Muscle of leg (tissue), 11 donors: ENCODE data around the gene ESYT2. TPM values are rescaled to one million over a fixed set of nuclear protein-coding genes. Genes with fewer than 3 reads are reported as not detected.

ENCODE experiments used
- DNase-seq: peaks from one replicate; pipeline ENCODE4 v3.0.0; 2013
- H3K27ac ChIP-seq: one replicate; pipeline ENCODE4 v1.5.1; 2013; ENCODE audit warnings: mild to moderate bottlenecking, low read length, control low read depth
- H3K27me3 ChIP-seq: one replicate; pipeline ENCODE4 v1.6.1; 2013; ENCODE audit warnings: low read length; ENCODE audit not compliant: control insufficient read depth, insufficient read depth
- H3K36me3 ChIP-seq: one replicate; pipeline ENCODE4 v1.6.1; 2013; ENCODE audit warnings: low read length; ENCODE audit not compliant: control insufficient read depth, insufficient read depth
- H3K4me1 ChIP-seq: one replicate; pipeline ENCODE4 v1.6.1; 2013; ENCODE audit warnings: low read length; ENCODE audit not compliant: control insufficient read depth, insufficient read depth
- H3K4me3 ChIP-seq: one replicate; pipeline ENCODE4 v1.5.1; 2013; ENCODE audit warnings: low read length, control low read depth
- H3K9me3 ChIP-seq: replicated peaks from 2 replicates; pipeline ENCODE4 v1.6.1; 2013; ENCODE audit warnings: low read depth, low read length; ENCODE audit not compliant: control insufficient read depth
- WGBS: methylation state at CpG from one replicate; pipeline ENCODE4 v1.1.5; 2013; ENCODE audit warnings: missing lambda C conversion rate; ENCODE audit not compliant: insufficient coverage; 5-methylcytosine and 5-hydroxymethylcytosine counted together
- polyA plus RNA-seq, 8 donors: library from polyadenylated mRNA; unstranded; fragments of 120-200 nt; gene quantifications; one replicate each; pipeline versions ENCODE4 v1.2.1 to v1.2.3, GENCODE V29; 2013; ENCODE audit warnings: inconsistent platforms in 1 of 8, low replicate concordance in 1 of 8; ENCODE audit not compliant: insufficient read length in 8 of 8, insufficient read depth in 1 of 8
- total RNA-seq: library from RNA; stranded (reverse); fragments of 120-200 nt; gene quantifications from one replicate; pipeline ENCODE4 v1.2.4, GENCODE V29; 2013

The ESYT2 gene
- total and polyA plus RNA-seq, 9 donors: 27.4 to 46.5 (median 30.1) TPM

- peak; percentile 55 for DNase-seq
- Histone ChIP-seq H3K27me3 (peaks cover 2% of the 10 kb centered on the region), H3K9me3 (no peaks in the 10 kb centered on the region), H3K4me3 (peak overlapping the region; percentile 78), H3K27ac (peak overlapping the region; percentile 96), H3K36me3 (peaks cover 4% of the 10 kb centered on the region), H3K4me1 (peaks cover 10% of the 10 kb centered on the region)
- WGBS: 44% methylated on average over 9 of the region's 13 CpGs
Observed at GRCh38 chr7:158827411-158828132, 1.7 kb downstream of the ESYT2 start.

- H3K27ac ChIP-seq: no peak overlapping the region
- DNase-seq: no peak
Observed at GRCh38 chr7:158825628-158826289, 3.5 kb downstream of the ESYT2 start.

GRCh38 chr7:158824028-158824427 is 5.3 kb downstream of the ESYT2 start:
- H3K4me1 ChIP-seq: peaks cover 15% of the 10 kb centered on the region
- H3K27me3 ChIP-seq: no peaks in the 10 kb centered on the region
- H3K4me3 ChIP-seq: no peak overlapping the region
- DNase-seq: no peak
- H3K27ac ChIP-seq: no peak overlapping the region
- H3K36me3 ChIP-seq: peaks cover 4% of the 10 kb centered on the region
- no peaks in the 10 kb centered on the region for H3K9me3 ChIP-seq
- 80% methylated on average over 1 of the region's 4 CpGs for WGBS

More at GRCh38 chr7:158825628-158826289, 3.5 kb downstream of the ESYT2 start:
- no peaks in the 10 kb centered on the region for H3K27me3 ChIP-seq
- peaks cover 4% of the 10 kb centered on the region for H3K36me3 ChIP-seq
- H3K4me3 ChIP-seq: no peak overlapping the region
- peaks cover 16% of the 10 kb centered on the region for H3K4me1 ChIP-seq
- WGBS: no CpG with 5 or more reads among the region's 8 CpGs
- no peaks in the 10 kb centered on the region for H3K9me3 ChIP-seq

GRCh38 chr7:158821171-158822031 is 7.9 kb downstream of the ESYT2 start:
- WGBS: 62% methylated on average over 10 of the region's 14 CpGs
- H3K4me1 ChIP-seq: peaks cover 24% of the 10 kb centered on the region
- no peak overlapping the region for H3K4me3 ChIP-seq

GRCh38 chr7:158820656-158821055 is 8.7 kb downstream of the ESYT2 start:
- Histone ChIP-seq H3K27ac (peak overlapping the region; percentile 96), H3K27me3 (no peaks in the 10 kb centered on the region), H3K9me3 (no peaks in the 10 kb centered on the region), H3K36me3 (no peaks in the 10 kb centered on the region), H3K4me1 (peaks cover 32% of the 10 kb centered on the region), H3K4me3 (no peak overlapping the region)
- no CpG with 5 or more reads among the region's 3 CpGs for WGBS
- no peak for DNase-seq

More at GRCh38 chr7:158821171-158822031, 7.9 kb downstream of the ESYT2 start:
- no peaks in the 10 kb centered on the region for H3K27me3 ChIP-seq
- DNase-seq: peak; percentile 93
- peaks cover 4% of the 10 kb centered on the region for H3K36me3 ChIP-seq
- peak overlapping the region; percentile 96 for H3K27ac ChIP-seq
- H3K9me3 ChIP-seq: no peaks in the 10 kb centered on the region

GRCh38 chr7:158819571-158820203 is 9.6 kb downstream of the ESYT2 start:
- DNase-seq: no peak
- Histone ChIP-seq H3K27me3 (no peaks in the 10 kb centered on the region), H3K27ac (no peak overlapping the region), H3K9me3 (no peaks in the 10 kb centered on the region), H3K4me1 (peaks cover 42% of the 10 kb centered on the region), H3K36me3 (no peaks in the 10 kb centered on the region), H3K4me3 (no peak overlapping the region)
- WGBS: 100% methylated on average over 1 of the region's 7 CpGs

GRCh38 chr7:158818325-158819213 is 10.7 kb downstream of the ESYT2 start:
- peaks cover 44% of the 10 kb centered on the region for H3K4me1 ChIP-seq
- 33% methylated on average over 3 of the region's 15 CpGs for WGBS
- H3K27ac ChIP-seq: peak overlapping the region; percentile 92
- H3K36me3 ChIP-seq: no peaks in the 10 kb centered on the region
- H3K27me3 ChIP-seq: no peaks in the 10 kb centered on the region
- H3K4me3 ChIP-seq: peak overlapping the region; percentile 18
- DNase-seq: peak; percentile 92
- no peaks in the 10 kb centered on the region for H3K9me3 ChIP-seq

GRCh38 chr7:158816995-158817394 is 12.3 kb downstream of the ESYT2 start:
- Histone ChIP-seq H3K9me3 (no peaks in the 10 kb centered on the region), H3K4me3 (no peak overlapping the region), H3K36me3 (no peaks in the 10 kb centered on the region), H3K4me1 (peaks cover 45% of the 10 kb centered on the region), H3K27me3 (no peaks in the 10 kb centered on the region), H3K27ac (peak overlapping the region; percentile 84)
- WGBS: 90% methylated on average over 2 of the region's 2 CpGs
- no peak for DNase-seq

- peak; percentile 77 for DNase-seq
- H3K36me3 ChIP-seq: no peaks in the 10 kb centered on the region
- no peaks in the 10 kb centered on the region for H3K9me3 ChIP-seq
- peak overlapping the region; percentile 84 for H3K27ac ChIP-seq
- H3K27me3 ChIP-seq: no peaks in the 10 kb centered on the region
- peaks cover 46% of the 10 kb centered on the region for H3K4me1 ChIP-seq
- no CpG with 5 or more reads among the region's 3 CpGs for WGBS
- no peak overlapping the region for H3K4me3 ChIP-seq
Observed at GRCh38 chr7:158816271-158816670, 13.0 kb downstream of the ESYT2 start.
